HG02678 (cell line): Measurements from ENCODE around the gene TMC4.
"Not testable (repeated sequence)": the region's sequence is repeated elsewhere in the genome, so short reads cannot be mapped to it uniquely, and the experiment has no call there.

Source experiments
- ATAC-seq: cut with Tn5 transposase; IDR thresholded peaks from one replicate; pipeline ENCODE4 v1.9.1; 2021; ENCODE audit warnings: mild to moderate bottlenecking, moderate library complexity; ENCODE audit not compliant: unreplicated experiment

TMC4 gene

GRCh38 chr19:54180691-54181091 lies 7.7 kb upstream of the TMC4 start:
- no peak for ATAC-seq

DNA sequence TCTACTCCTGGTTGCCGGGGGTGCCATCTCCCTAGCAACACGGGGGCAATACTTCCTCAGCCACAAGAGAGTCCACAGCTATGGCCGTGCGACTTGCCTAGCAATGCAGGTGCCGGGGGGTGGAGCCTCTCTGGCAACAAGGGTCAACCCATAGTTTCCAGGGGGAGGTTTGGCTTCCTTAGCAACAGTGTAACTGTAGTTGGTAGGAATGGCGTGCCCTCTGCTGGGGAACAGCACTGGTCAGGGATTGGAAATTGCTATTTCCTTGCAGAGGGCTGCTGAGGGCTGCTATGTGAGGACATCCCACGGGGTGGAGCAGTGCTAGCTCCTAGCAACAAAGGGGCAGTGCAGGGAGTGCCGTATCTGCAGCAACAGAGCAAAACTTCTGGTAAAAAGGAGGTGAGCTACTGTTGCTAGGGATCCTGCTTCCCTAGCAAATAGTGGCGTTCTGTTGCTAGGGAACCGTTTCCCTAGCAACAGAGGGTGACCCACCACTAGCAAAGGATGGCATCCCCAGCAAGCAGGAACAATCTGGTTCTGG lies 7.0 kb upstream of the TMC4 start:
- no peak for ATAC-seq

- ATAC-seq, result no peak
Measured at GRCh38 chr19:54179262-54179852, 6.4 kb upstream of the TMC4 start.

GRCh38 chr19:54178581-54179261 lies 5.8 kb upstream of the TMC4 start:
- no peak for ATAC-seq

GRCh38 chr19:54173951-54174834 lies 1.2 kb upstream of the TMC4 start:
- ATAC-seq, result no peak

- no peak for ATAC-seq
Measured at GRCh38 chr19:54173359-54173699, 369 bp upstream of the TMC4 start.

- ATAC-seq, result not testable (repeated sequence)
Measured at GRCh38 chr19:54171736-54172431, 1.1 kb downstream of the TMC4 start.

- ATAC-seq, result no peak
Measured at GRCh38 chr19:54169149-54169740, 3.7 kb downstream of the TMC4 start.

GRCh38 chr19:54168174-54168917 lies 4.6 kb downstream of the TMC4 start:
- ATAC-seq, result peak; percentile 55

DNA sequence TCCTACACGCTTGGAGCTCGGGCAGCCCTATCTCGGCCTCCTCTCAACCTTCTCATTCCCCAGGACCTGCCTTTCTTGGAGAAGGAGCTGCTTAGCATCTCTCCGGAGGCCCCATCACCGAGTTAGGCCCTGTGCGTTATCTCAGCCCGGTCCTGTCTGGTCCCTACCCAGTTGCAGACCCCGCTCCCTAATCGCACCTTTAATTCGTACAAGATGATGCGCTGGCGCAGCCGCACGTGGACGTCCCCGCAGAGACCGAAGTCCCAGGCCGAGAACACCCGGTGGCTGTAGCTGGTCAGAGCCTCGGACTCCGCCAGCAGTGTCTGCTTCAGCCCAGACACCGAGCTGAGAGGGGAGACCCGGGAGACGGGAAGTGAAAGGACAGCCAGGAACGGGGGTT lies 7.7 kb downstream of the TMC4 start:
- ATAC-seq, result no peak

- no peak for ATAC-seq
Measured at GRCh38 chr19:54164369-54165068, 8.4 kb downstream of the TMC4 start.

DNA sequence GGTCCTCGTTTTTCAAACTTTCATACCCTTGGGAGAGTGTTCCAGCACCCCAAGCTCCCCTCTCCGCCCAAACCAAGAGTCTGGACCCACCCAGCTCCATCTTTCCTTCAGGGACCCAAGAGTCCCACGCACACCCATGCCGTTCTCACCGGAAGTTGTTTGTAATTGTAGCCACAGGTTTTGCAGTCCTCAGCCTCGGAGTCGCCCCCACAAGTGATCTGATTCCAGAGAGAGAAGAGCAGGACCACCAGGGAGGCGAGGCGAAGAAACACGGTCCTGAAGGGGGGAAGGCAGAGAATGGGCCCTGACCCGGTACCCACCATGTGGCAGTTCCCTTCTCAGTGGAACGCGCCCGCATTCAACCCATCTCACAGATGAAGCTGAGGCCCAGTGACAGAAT lies 10.1 kb downstream of the TMC4 start:
- ATAC-seq, result no peak

DNA sequence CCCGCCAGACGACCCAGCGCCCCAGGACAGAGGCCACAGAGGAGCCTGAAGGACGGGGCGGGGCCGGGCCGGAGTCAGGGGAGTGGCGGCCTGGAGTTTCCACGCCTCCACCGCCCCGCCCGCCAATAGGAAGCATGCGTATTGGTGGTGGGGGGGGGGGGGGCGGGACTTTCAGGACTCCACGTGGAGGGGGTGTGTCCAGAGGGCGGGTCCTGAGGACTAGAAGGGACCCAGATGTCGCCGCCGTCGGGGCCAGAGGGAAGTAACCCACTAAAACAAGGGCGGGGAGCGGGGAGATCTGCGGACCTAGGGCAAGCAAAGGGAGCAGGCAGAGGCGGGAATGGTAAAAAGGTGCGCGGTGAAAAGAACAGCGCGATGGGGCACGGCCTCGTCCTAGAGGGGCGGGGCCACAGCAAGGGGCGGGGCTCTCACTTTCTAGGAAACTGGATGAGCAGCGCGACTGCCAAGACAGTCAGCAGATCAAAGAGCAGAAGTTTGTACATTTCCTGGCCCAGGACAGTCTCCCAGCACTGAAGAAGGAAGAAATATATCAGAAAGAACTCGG lies 10.6 kb downstream of the TMC4 start:
- ATAC-seq, result no peak

DNA sequence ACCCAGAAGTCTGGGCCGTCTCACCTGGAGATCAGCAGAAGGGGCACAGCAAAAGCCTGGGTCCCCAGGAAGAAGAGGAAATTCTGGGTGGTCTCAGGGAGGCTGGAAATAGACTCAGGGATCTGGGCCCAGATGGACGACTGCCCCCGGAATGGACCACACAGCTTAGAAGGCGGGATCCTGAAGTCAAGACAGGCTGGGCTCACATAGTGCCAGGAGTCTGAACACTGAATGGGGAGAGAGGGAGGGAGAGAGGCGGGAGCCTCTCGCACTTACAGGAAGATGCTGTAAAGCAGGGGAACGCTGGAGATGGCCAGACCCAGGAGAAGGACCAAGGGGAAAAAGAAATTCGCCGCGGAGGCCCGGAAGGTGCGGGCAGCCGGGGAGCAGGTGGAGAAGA lies 12.1 kb downstream of the TMC4 start:
- ATAC-seq, result no peak

DNA sequence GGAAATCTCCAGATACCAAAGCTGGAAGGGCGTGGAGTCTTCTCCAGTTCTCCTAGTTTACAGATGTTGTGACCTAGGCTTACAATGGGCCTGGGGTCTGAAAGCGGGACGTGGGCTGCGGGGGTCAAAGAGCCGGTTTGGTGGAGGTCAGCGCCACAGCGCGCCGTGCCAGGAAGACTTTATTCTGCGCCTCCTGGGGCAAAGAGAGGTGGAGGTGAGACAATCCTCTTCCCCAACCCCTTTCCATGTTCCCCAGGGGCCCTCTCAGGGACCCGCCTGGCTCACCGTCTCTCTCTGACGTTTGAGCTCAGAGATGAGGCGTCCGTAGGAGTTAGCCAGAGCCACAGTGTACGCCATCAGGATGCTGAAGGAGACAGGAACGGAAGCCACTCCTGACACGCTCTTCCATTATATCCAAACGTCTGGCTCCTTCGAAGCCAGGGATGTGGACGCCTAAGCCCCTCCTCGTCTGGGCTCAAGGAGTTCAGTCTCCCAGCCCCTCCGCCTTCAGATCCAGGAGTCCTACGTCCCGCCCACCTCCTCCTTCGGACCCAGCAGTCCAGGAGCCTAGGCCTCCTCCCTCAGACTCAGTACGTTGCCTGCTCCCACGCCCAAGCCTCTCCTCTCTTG lies 12.7 kb downstream of the TMC4 start:
- no peak for ATAC-seq

DNA sequence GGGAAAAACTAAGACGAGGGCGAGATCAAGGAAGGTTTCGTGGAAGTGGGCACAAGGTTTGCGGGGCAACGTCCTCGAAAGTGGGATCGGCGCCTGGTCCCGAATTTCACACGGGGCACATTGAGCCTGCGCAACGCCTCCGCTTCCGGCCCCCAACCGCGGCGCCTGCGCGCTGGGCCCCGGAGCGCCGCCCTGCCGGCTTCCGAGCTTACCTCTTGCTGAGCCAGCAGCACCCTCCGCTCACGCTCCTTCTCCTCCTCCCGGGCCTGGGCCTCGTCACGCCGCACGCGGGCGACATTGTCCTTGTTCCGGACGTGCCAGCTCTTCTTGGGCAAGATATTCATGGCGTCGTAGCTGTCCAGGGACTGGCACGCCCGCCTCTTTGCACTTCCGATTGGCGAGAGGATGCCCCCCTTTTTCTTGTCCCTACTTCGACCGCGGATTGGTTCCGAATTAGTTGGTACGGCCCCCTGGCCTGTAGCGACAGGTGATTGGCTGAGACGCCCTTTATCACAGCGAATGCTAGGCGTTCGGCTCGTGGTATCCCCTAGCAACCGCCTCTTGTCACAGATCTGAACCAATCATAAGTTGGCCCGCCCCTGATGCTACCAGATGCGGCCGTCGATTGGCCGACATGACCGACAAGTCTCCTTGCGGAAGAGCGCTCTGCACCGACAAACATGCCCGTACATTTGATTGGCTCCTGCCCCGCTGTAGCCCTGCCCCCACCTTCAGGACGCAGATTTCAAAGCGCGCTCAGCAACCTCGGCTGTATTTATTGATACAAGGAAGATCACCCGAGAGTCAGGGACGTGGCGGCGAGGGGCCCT lies 13.4 kb downstream of the TMC4 start, which contains the start of gene LENG1:
Gene LENG1, minus strand, starts transcription at position 370 of the 830 bp plus-strand sequence. Its CDS starts 26 bp downstream, at position 344.
- peak; percentile 91 for ATAC-seq

DNA sequence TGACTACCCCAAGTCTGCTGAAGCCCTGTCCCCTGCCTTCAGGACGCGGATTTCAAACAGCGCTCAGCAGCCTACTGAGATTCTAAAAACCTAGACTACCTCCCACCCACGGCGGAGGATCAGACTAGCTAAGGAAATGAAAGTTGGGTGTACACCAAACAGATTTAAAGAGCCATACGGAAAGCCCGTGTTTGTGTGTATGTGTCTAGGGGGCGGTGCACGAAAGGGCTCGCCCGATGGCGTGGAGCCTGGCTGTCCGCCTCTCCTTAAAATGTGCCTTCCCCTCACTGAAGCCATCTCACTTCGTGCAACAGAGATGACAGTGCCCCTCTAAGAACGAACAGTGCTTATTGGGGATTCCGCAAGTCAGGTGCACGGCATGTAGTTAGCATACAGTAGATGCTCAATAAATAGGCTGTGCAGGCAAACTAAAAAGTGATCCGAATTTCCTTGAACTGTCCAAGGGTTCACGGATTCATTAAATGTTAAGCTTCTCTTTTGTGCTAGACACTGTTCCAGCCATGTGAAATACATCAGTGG lies 14.1 kb downstream of the TMC4 start:
- ATAC-seq, result no peak
